Spleen (tissue), 11 donors: ENCODE results near the gene TAP1. TPM values are rescaled to one million over a fixed set of nuclear protein-coding genes. Genes with fewer than 3 reads are reported as not detected.
A peak's percentile ranks its signal among the peaks of the same experiment; 100 is the strongest.
"Not testable (repeated sequence)": the region's sequence is repeated elsewhere in the genome, so short reads cannot be mapped to it uniquely, and the experiment has no call there.

Experiments
- DNase-seq: peaks from one replicate; pipeline ENCODE4 v3.0.0-alpha.2; 2020
- H3K27ac ChIP-seq, 8 donors: fragments of 200-600 bp; sonication (generic) in 7 of 8; 1 replicate in 4 of 8; 2 replicates in 4 of 8; pipeline versions ENCODE4 v1.5.0 to v1.8.0; 2016 to 2021; ENCODE audit warnings: inconsistent platforms in 4 of 8, mild to moderate bottlenecking in 4 of 8, moderate library complexity in 1 of 8
- H3K27me3 ChIP-seq, 7 donors: fragments of 200-600 bp; sonication (generic) in 6 of 7; replicated peaks in 1 of 7; 1 replicate in 4 of 7; 2 replicates in 3 of 7; pipeline versions ENCODE4 v1.5.0 to v1.8.0; 2016 to 2021; ENCODE audit warnings: inconsistent platforms in 3 of 7, mild to moderate bottlenecking in 1 of 7
- H3K36me3 ChIP-seq, 6 donors: fragments of 200-600 bp; sonication (generic) in 5 of 6; 1 replicate in 4 of 6; 2 replicates in 2 of 6; pipeline versions ENCODE4 v1.5.0 to v1.8.0; 2016 to 2021; ENCODE audit warnings: inconsistent platforms in 2 of 6
- H3K4me1 ChIP-seq, 6 donors: fragments of 200-600 bp; sonication (generic) in 5 of 6; 1 replicate in 3 of 6; 2 replicates in 3 of 6; pipeline versions ENCODE4 v1.5.0 to v1.8.0; 2016 to 2021; ENCODE audit warnings: inconsistent platforms in 3 of 6
- H3K4me3 ChIP-seq, 8 donors: fragments of 200-600 bp; sonication (generic) in 7 of 8; 1 replicate in 4 of 8; 2 replicates in 4 of 8; pipeline versions ENCODE4 v1.5.0 to v1.8.0; 2016 to 2021; ENCODE audit warnings: inconsistent platforms in 4 of 8, mild to moderate bottlenecking in 4 of 8, moderate library complexity in 2 of 8
- H3K9me3 ChIP-seq, 8 donors: fragments of 200-600 bp; sonication (generic) in 7 of 8; 1 replicate in 4 of 8; 2 replicates in 4 of 8; pipeline versions ENCODE4 v1.5.0 to v1.8.0; 2016 to 2021; ENCODE audit warnings: inconsistent platforms in 4 of 8
- POLR2A ChIP-seq, 3 donors: fragments of 450-650 bp; IDR thresholded peaks; one replicate each; pipeline ENCODE4 v1.5.1; 2017; ENCODE audit warnings: antibody characterized with exemption in 3 of 3, mild to moderate bottlenecking in 1 of 3
- POLR2AphosphoS5 ChIP-seq, 3 donors: sonication (generic); formaldehyde crosslinking; IDR thresholded peaks; one replicate each; pipeline ENCODE4 v1.5.1; 2017; ENCODE audit warnings: antibody characterized with exemption in 3 of 3
- WGBS, 5 donors: extraction: QIAGEN DNeasy Blood & Tissue Kit in 3 of 5; methylation state at CpG; one replicate each; pipeline versions ENCODE4 v1.1.5 to v1.1.7; 2013 to 2018; 5-methylcytosine and 5-hydroxymethylcytosine counted together
- intact Hi-C: fragments of 100-400 bp; cut with DNase I; formaldehyde crosslinking; loops from one replicate; pipeline ENCODE4 v1.15.0; 2023; ENCODE audit warnings: low total_unique reads
- polyA plus RNA-seq, 3 donors: library from polyadenylated mRNA; stranded (reverse); fragments of 200-250 nt; gene quantifications; one replicate each; pipeline ENCODE4 v1.2.1, GENCODE V29; 2013
- total RNA-seq, 7 donors: library from RNA; depleted of rRNA in 3 of 7; stranded (reverse); fragments of >200 nt in 3 of 7; fragmentation: NEBNext Ultra II Directional in 4 of 7; extraction: Animal tissue kit (Norgen Biotek cat#: 25700) in 4 of 7; gene quantifications; one replicate each; pipeline versions ENCODE4 v1.1.0 to v1.2.1, GENCODE V29; 2016 to 2021
- TF ChIP-seq, protein P1 (sequence below), 11 experiments: fragments of 200-600 bp in 7 of 11; fragments of 450-650 bp in 4 of 11; sonication (generic) in 4 of 11; IDR thresholded peaks in 8 of 11; conservative IDR thresholded peaks in 3 of 11; 1 replicate in 7 of 11; 2 replicates in 4 of 11; pipeline versions ENCODE4 v1.4.0 to v1.8.0; 2016 to 2021; ENCODE audit warnings: antibody characterized with exemption in 11 of 11, inconsistent platforms in 4 of 11, mild to moderate bottlenecking in 1 of 11
- donor health status: healthy with polysubstance abuse.
- donor health status: DM: no; HTN: no; CAD: no; lungs with moderate emphysema.
- donor health status: DM: no; HTN: no; CAD: no.
- donor health status: Bipolar disorder and iron deficiency.
- donor health status: healthy.
- donor health status: DM: no; HTN: no; CAD: no.
- donor health status: DM: yes; HTN: yes; CAD: no.

Gene TAP1
- total and polyA plus RNA-seq, 10 donors: 98.5 to 172 (median 147) TPM

DNA sequence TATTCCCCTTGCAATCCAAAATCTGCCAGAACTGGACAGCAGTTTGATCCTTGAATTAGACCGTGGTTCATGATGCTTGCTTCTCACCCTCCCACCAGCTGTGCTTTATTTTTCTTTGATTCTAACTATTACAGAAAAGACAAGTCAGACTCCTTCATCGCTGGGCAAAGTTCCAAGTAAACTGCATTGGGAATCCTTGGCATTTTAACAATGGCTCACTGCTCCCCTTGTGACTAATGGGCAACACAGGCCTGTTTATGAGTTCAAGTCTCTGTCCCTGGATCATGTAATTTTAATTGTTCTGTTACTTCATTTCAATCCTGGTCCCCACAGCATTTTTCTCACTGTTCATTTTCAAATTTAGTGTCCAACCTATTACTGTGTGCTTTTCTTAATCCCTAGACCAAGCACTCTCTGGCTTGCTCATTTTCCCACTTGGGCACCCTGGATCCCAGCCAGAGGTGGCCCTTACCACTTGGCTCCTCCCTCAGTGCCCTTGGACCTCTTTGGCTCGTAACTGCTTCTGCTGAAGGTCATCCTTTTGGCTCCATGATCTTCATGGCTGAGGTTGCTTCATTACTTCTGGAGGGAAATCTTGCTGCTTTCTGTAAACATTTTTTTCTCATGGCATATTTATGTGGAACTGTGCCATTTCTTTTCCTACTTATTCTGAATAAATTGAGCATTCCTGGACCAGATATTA, 33.3 kb upstream of the TAP1 start:
- no peak for DNase-seq
- no peak for TF ChIP-seq POLR2A (IDR thresholded peaks at IDR 0.05)
- TF ChIP-seq, protein P1, sequence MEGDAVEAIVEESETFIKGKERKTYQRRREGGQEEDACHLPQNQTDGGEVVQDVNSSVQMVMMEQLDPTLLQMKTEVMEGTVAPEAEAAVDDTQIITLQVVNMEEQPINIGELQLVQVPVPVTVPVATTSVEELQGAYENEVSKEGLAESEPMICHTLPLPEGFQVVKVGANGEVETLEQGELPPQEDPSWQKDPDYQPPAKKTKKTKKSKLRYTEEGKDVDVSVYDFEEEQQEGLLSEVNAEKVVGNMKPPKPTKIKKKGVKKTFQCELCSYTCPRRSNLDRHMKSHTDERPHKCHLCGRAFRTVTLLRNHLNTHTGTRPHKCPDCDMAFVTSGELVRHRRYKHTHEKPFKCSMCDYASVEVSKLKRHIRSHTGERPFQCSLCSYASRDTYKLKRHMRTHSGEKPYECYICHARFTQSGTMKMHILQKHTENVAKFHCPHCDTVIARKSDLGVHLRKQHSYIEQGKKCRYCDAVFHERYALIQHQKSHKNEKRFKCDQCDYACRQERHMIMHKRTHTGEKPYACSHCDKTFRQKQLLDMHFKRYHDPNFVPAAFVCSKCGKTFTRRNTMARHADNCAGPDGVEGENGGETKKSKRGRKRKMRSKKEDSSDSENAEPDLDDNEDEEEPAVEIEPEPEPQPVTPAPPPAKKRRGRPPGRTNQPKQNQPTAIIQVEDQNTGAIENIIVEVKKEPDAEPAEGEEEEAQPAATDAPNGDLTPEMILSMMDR (IDR thresholded peaks at IDR 0.05 in 8 of 11, conservative IDR thresholded peaks at IDR 0.05 in 3 of 11): no peak
- TF ChIP-seq POLR2AphosphoS5 (IDR thresholded peaks at IDR 0.05): no peak
- H3K27ac ChIP-seq: peak overlapping the region in 7 of 8 donors; percentile 2 to 35 (median 24)
- intact Hi-C loops: loop anchor here (2.0 kb wide), 1 partner anchor 98 kb away; no protein-coding TSS in a partner anchor
- WGBS, 5 donors: 52 to 78% (median 63%) methylated on average over 3 of the region's 3 CpGs
- H3K4me1 ChIP-seq: peaks cover 0 to 35% (median 17%) of the 10 kb centered on the region in 6 donors
- H3K27me3 ChIP-seq: no peaks in the 10 kb centered on the region
- H3K9me3 ChIP-seq: no peaks in the 10 kb centered on the region
- no peaks in the 10 kb centered on the region for H3K36me3 ChIP-seq
- no peak overlapping the region for H3K4me3 ChIP-seq

DNA sequence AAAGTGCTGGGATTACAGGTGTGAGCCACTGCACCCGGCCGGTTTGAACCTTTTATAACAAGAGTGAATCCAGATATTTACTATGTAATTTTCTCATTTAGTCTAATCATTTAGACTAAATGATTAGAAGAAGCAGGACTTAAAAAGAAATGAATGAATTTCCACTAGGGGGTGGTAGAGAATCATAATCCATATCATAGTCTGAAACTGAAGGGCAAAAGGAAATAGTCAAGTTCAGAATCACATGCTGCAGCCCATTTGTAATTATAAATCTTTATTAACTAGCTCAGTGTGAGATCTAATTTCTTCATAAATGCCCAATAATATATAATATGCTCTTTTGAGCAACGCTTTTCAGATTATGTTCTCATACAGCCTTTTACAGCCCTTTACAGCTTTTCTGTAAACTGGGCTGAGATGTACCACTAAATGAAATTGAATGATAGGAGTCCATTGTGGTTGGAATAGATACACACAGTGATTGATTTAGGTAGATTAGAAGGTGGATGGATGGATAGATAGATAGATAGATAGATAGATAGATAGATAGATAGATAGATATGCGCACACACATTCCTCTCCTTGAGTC, 32.3 kb upstream of the TAP1 start:
- Histone ChIP-seq H3K36me3 (no peaks in the 10 kb centered on the region), H3K4me3 (no peak overlapping the region), H3K4me1 (peaks cover 0 to 29% (median 17%) of the 10 kb centered on the region in 6 donors), H3K27me3 (no peaks in the 10 kb centered on the region), H3K9me3 (no peaks in the 10 kb centered on the region), H3K27ac (peak overlapping the region in 1 of 8 donors; percentile 28)
- no peak for DNase-seq
- TF ChIP-seq POLR2AphosphoS5 (IDR thresholded peaks at IDR 0.05): no peak
- no peak for TF ChIP-seq POLR2A (IDR thresholded peaks at IDR 0.05)
- TF ChIP-seq, protein P1 (IDR thresholded peaks at IDR 0.05 in 8 of 11, conservative IDR thresholded peaks at IDR 0.05 in 3 of 11): peak; percentile 39 to 81 (median 65)
- WGBS, 5 donors: 38 to 60% (median 47%) methylated on average over 4 of the region's 4 CpGs
- intact Hi-C loops: loop anchor here (2.0 kb wide), 1 partner anchor 99 kb away; no protein-coding TSS in a partner anchor

DNA sequence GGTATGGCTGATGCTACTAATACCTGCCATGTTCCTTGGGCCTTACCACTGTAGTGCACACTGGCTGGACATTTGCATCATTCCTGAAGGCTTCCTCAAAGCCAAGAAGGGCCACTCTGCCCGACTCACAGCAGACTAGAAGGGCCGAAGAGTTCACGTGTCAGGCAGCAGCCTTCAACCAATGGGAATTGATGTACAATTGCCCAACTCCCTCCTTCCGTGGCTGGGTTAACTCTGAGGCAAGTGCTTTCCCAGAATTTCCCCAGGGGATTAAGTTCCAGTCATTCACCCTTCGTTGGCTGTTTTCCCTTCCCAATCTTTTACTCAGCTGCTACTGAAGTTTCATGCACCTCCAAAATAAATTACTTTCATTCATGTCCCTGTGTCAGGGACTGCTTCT, 30.3 kb upstream of the TAP1 start:
- Histone ChIP-seq H3K4me1 (peaks cover 0 to 27% (median 17%) of the 10 kb centered on the region in 6 donors), H3K27ac (peak overlapping the region in 2 of 8 donors; percentile 5 to 11), H3K9me3 (no peaks in the 10 kb centered on the region), H3K36me3 (peaks cover 0 to 7% (median 0%) of the 10 kb centered on the region in 6 donors), H3K4me3 (no peak overlapping the region), H3K27me3 (peaks cover 0 to 8% (median 0%) of the 10 kb centered on the region in 7 donors)
- 27 to 57% (median 38%) methylated on average over 4 to 5 of the region's 5 CpGs for WGBS, 5 donors
- TF ChIP-seq, protein P1 (IDR thresholded peaks at IDR 0.05 in 8 of 11, conservative IDR thresholded peaks at IDR 0.05 in 3 of 11): no peak
- TF ChIP-seq POLR2AphosphoS5 (IDR thresholded peaks at IDR 0.05): peak in 1 of 3 donors; percentile 38
- DNase-seq: no peak
- intact Hi-C loops: no loop called here

DNA sequence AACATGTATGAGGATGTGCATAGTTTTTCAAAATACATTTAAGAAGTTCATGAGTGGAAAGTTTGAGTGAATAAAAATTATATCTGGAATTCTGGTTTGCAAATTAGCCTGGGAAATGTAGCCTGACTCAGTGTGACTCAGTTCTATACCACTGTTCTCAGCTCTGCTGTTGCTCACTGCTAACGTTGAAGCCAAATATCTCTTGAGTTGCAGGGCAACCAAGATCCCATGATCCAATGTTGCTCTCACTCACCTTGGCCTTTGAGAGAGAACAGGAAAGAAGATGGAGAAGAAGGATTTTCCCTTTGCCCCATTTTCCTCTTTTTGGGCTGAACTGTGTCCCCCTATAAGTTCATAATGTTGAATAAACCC, 29.4 kb upstream of the TAP1 start:
- no peak overlapping the region for H3K27ac ChIP-seq
- no peak for DNase-seq
- H3K4me1 ChIP-seq: peaks cover 0 to 27% (median 17%) of the 10 kb centered on the region in 6 donors
- intact Hi-C loops: no loop called here
- H3K36me3 ChIP-seq: peaks cover 0 to 7% (median 0%) of the 10 kb centered on the region in 6 donors
- peaks cover 0 to 8% (median 0%) of the 10 kb centered on the region in 7 donors for H3K27me3 ChIP-seq
- WGBS, 5 donors: 0 to 72% (median 43%) methylated on average over 1 of the region's 1 CpG
- no peak overlapping the region for H3K4me3 ChIP-seq
- TF ChIP-seq POLR2A (IDR thresholded peaks at IDR 0.05) (no peak), POLR2AphosphoS5 (IDR thresholded peaks at IDR 0.05) (no peak)
- TF ChIP-seq, protein P1 (IDR thresholded peaks at IDR 0.05 in 8 of 11, conservative IDR thresholded peaks at IDR 0.05 in 3 of 11): no peak
- H3K9me3 ChIP-seq: no peaks in the 10 kb centered on the region

DNA sequence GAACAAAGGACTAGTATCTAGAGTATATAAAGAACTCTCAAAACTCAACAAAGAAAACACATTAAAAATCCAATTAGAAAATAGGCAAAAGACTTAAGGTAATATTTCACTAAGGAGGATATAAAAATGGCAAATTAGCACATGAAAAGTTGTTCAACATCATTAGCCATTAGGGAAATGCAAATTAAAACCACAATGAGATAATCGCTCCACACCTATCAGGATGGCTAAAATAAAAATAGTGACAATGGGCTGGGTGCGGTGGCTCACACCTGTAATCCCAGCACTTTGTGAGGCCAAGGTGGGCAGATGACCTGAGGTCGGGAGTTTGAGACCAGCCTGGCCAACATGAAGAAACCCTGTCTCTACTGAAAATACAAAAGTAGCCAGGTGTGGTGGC, 27.5 kb upstream of the TAP1 start:
- H3K4me3 ChIP-seq, H3K27me3 ChIP-seq, DNase-seq, H3K27ac ChIP-seq, H3K36me3 ChIP-seq, H3K9me3 ChIP-seq, intact Hi-C loops: not testable (repeated sequence)
- H3K4me1 ChIP-seq: peaks cover 0 to 10% (median 4%) of the 10 kb centered on the region in 6 donors
- WGBS, 5 donors: 55 to 79% (median 70%) methylated on average over 3 of the region's 3 CpGs
